Ramos (cell line): ENCODE measurements around the gene C10orf62.
"Not testable (repeated sequence)": the region's sequence is repeated elsewhere in the genome, so short reads cannot be mapped to it uniquely, and the experiment has no call there.

Source experiments
- in situ Hi-C: fragments of 300-500 bp; cut with MboI; formaldehyde crosslinking; loops from one replicate; pipeline ENCODE4 v1.14.3; 2022; ENCODE audit warnings: low sequenced_read_pairs; ENCODE audit not compliant: unreplicated experiment

C10orf62 gene

DNA sequence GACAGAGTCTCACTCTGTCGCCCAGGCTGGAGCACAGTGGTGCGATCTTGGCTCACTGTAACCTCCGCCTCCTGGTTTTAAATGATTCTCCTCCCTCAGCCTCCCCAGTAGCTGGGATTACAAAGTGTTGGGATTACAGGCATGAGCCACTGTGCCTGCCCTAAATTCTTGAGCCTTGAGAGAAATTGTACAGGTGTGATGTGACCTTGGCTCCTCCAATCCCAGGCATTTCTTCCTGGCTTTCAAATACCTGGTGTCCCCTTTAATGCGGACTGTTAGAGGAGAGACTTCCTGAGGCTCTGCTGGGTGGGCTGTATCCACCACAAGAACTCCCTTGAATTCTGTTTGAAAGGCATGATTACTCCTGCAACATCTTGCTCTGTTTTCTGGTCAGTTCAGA is 28.8 kb downstream of the C10orf62 start:
- in situ Hi-C loops, result no loop called here

DNA sequence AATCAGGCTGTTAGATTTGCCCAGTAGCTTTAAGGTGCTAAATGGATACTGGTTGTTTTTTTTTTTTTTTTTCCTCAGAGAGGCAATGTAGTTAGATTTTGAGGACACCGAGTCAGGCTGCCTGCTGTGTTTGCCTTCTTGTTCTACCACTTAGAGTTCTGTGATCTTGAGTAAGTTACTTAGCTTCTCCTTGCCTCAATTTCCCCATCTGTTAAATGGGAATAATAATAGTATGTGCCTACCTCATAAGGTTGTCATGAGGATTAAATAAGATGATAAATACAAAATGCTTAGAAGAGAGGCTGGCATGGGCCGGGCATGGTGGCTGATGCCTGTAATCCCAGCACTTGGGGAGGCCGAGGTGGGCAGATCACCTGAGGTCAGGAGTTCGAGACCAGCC is 29.2 kb downstream of the C10orf62 start:
- in situ Hi-C loops, result no loop called here

DNA sequence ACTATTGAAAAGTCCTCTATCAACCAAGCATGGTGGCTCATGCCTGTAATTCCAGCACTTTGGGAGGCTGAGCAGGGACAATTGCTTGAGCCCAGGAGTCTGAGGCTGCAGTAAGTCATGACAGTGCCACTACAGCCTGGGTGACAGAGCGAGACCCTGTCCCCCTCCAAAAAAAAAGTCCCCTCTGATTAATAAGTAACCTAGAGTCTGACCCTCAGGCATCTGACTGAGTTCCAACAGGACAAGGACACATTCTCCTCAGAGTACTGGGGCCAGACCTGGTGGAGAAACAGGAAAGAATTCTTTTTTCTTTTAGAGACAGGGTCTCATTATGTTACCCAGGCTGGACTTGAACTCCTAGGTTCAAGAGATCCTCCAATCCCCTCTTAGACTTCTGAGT is 33.8 kb downstream of the C10orf62 start:
- in situ Hi-C loops, result no loop called here

DNA sequence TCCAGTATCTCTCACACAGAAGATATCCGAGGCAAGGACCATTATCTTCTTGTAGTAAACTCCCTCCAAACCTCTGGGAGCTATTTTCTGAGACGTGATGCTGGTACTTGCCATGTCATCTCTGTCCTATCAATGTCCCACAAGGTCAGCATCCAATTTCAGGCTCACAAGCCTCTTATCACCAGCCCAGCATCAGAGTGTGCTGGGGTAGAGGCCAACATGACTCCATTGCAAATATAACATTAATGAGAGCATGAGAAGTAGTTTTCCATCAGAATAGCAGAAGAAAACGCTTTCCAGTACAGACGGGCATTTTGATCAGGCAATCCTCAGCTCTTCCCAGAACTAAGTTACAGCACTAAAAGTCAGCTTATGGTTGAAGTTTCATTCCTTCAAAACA is 38.2 kb downstream of the C10orf62 start:
- in situ Hi-C loops, result no loop called here

DNA sequence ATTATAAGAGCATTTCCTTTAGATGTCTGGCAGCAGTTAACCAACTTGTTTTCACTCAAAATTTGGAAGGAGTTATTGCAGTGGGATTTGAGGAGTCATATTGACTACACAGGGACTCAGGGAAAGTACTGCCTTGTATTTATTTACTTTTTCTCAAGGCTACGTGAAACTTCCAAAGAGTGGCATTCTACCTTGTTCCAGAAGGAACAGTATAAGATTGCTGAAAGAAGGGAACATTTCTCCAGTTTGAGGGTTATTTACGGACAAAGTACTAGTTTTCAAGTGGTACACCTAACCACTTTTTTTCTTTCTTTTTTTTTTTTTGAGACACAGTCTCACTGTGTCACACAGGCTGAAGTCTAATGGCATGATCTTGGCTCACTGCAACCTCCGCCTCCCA is 38.7 kb downstream of the C10orf62 start:
- in situ Hi-C loops, result no loop called here

DNA sequence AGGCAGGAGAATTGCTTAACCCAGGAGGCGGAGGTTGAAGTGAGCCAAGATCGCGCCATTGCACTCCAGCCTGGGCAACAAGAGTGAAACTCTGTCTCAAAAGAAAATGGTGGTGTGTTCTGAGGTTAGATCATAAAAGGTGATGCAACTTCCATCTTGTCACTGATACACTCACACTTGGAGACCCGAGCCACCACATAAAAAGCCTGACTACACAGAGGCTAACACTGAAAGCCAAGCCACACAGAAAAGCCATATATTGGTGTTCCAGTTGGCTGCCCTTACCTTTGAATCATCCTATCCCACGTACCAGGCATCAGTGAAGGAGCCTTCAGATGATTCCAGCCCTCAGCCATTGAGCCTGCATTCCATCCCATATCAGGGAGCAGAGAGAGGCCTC is 39.8 kb downstream of the C10orf62 start:
- in situ Hi-C loops, result no loop called here

DNA sequence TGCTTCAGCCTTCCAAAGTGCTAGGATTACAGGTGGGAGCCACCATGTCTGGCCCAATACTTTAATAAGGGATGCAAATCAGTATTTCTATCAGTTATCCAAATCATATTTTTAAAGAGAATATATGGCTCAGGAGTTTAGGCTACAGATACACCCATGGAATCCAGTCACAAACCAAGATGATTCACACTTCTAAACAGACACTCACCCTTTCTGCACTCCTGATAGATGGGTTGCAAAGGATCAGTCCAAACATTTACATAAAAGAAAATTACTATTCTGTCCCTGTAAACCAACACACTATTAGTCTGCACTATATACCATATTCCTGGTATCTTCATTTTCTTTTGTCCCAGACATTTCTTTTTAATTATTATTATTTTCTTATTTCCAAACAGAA is 41.6 kb downstream of the C10orf62 start:
- in situ Hi-C loops, result no loop called here

DNA sequence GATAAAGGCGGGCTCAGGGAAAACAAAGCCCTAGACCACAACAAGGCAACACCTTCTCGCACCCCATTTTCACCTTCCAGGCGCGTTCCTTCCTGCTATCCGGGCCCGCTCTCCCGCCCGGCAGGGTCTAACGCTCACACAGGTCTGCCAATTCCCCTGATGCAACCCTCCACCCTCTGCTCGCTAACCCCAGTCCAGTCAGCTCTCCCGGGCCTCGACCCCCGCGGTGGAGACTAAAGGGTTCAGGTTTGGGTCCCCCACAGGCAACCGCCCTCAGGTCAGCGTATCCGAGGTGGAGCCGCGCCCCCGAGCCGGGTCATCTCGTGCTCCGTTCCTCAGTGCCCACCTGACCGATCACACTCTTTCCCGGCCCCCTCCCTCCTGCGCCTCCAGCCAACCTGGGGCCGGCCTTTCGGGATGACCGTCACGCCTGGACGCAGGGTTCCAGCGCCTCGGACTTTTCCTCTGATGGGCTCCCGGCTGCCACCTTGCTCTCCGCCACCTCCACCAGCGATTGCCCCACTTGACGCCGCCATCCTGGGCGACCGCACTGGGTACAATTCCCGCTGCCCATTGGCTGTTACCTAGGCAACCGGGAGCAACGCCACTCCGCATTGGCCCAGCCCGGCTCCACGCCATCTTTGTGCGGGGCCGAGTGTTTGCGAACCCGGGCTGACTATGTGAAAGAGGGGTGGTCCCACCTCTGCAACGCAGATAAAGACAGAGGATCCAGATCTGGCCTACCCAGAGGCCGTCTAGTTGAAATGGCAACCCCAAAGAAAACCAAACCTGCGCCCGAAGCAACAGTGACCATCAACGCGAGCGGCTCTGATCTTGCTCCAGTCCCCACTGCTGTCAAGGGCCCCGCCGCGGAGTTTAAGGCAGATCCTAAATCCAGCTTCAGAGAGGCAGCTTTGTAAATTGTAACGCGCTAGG is 43.7 kb downstream of the C10orf62 start, which contains the start of gene MORN4:
Gene MORN4, minus strand, starts transcription at position 552 of the 936 bp plus-strand sequence. CDS start 13,847 bp downstream, outside the sequence.
- in situ Hi-C loops, result no loop called here

DNA sequence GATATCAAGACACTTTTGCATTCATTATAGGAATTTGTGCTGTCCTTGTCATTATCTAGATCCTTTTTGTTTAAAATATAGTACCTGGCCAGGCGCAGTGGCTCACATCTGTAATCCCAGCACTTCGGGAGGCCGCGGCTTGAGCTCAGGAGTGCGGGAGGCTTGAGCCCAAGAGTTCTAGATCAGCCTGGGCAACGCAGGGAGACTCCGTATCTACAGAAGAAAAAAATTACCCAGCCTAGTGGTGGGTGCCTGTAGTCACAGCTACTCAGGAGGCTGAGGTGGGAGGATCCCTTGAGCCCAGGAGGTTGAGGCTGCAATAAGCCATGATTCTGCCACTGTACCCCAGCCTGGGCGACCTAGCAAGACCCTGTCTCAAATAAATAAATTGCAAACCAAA is 44.4 kb downstream of the C10orf62 start:
- in situ Hi-C loops, result no loop called here

DNA sequence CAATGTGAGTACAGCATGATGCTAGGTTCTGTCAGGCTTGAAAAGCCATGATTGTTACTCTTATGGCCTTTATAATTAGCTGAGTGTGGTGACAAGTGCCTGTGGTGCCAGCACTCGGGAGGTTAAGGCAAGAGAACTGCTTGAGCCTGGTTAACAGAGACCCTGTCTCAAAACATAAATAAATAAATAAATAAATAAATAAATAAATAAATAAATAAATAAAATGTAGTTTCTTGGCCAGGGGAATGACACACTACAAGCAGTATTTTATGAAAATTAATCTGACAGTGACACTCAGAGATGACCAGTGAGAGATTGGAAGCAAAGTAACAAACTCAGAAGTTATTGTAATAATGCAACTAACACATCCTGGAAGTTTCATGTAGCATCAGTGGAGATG is 46.1 kb downstream of the C10orf62 start:
- in situ Hi-C loops, result no loop called here

DNA sequence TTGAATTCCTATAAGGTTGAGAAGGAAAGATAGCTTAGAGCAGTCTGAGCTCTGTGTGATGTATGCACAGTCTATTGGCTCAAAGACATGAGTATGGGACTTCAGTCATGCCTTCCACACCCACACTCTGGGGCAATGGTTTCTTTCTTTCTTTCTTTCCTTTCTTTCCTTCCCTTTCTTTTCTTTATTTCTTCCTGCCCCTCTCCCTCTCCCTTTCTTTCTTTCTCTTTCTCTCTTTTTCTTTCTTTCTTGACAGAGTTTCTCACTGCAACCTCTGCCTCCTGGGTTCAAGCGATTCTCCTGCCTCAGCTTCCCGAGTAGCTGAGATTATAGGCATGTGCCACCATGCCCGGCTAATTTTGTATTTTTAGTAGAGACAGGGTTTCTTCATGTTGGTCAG is 49.6 kb downstream of the C10orf62 start:
- in situ Hi-C loops, result not testable (repeated sequence)

DNA sequence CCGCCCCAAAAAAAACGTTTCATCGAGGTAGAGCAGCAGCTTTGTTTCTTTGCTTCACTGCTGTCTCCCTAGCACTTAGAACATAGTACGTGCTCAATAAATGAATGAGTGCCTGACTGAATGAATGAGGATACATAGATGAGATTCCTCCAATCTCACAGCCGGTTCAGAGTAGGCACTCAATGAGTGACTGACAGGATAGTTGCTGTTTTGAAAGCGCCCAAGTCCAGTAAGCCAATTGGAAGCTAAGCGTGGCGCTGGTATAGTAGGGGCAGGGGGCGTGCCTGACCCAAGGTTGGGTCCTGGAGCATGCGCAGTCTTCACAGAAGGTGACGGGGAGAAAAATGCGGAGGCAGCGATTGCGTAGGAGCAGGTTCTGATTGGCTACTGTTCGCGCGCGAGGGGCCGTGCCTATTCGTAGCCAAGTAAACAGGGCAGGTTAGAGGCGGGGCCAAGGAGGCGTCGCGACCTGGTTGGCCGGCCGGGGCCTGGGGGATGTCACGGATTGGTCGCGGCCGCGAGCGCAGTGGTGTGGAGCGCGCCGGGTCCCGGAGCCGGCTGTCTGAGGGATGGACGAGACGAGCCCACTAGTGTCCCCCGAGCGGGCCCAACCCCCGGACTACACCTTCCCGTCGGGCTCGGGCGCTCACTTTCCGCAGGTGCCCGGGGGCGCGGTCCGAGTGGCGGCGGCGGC is 50.8 kb downstream of the C10orf62 start, which contains the start of gene PI4K2A:
Gene PI4K2A, plus strand, starts transcription at position 498 of the 694 bp plus-strand sequence. Its CDS starts 72 bp downstream, at position 570.
- in situ Hi-C loops, result no loop called here
